GM13976 (cell line): ENCODE results near the gene SHE.

ENCODE experiments used
- DNase-seq: peaks from one replicate; pipeline ENCODE4 v3.0.0; 2012; ENCODE audit warnings: low spot score
- CTCF ChIP-seq: IDR thresholded peaks from 2 replicates; pipeline ENCODE4 v1.5.1; 2012; ENCODE audit warnings: borderline replicate concordance, mild to moderate bottlenecking; ENCODE audit not compliant: insufficient read depth; ENCODE audit errors: extremely low read depth, missing control alignments, control extremely low read depth
- in situ Hi-C: fragments of 300-500 bp; cut with MboI; formaldehyde crosslinking; loops from one replicate; pipeline ENCODE4 v1.12.0; 2022; ENCODE audit warnings: low sequenced_read_pairs, mixed read lengths, inconsistent platforms; ENCODE audit not compliant: unreplicated experiment

SHE gene

GRCh38 chr1:154466921-154467417, 35.2 kb downstream of the SHE start:
- peak; percentile 58 for DNase-seq
- TF ChIP-seq CTCF = peak; percentile 17
- in situ Hi-C loops = no loop called here

- DNase-seq = no peak
- in situ Hi-C loops = no loop called here
- no peak for TF ChIP-seq CTCF
Observed at GRCh38 chr1:154466206-154466605, 36.0 kb downstream of the SHE start.

DNA sequence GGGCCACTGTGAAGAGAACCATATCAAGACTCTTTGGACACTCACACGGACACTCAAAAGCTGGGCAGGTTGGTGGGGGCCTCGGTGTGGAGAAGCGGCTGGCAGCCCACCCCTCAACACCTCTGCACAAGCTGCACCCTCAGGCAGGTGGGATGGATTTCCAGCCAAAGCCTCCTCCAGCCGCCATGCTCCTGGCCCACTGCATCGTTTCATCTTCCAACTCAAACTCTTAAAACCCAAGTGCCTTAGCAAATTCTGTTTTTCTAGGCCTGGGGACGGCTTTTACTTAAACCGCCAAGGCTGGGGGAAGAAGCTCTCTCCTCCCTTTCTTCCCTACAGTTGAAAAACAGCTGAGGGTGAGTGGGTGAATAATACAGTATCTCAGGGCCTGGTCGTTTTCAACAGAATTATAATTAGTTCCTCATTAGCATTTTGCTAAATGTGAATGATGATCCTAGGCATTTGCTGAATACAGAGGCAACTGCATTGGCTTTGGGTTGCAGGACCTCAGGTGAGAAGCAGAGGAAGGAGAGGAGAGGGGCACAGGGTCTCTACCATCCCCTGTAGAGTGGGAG, 36.5 kb downstream of the SHE start:
- in situ Hi-C loops = no loop called here
- TF ChIP-seq CTCF = no peak
- DNase-seq = no peak

DNA sequence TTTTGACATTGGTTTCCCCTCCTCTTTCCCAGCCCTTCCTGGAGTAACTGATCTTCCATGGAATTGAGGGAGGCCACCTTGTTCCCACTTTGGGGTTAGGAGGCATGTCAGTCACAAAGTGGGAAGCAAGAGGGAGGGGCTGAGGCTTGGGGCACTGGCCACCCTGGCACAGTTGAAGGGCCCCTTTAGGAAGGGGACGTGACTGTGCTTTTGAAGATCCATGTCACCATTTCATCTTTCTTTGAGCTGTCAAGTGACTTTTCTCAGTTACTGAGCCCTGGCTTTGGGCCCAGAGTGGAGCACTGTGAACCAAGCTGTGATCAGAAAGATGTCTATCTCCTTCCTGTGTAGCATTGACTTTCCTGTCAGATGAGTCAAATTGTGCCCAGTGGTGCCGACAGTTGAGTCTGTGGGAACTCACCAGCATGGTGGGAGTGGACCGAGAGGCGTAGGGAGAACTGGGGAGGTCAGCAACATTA, 38.7 kb downstream of the SHE start:
- no peak for TF ChIP-seq CTCF
- DNase-seq = peak; percentile 58
- in situ Hi-C loops = no loop called here

GRCh38 chr1:154460695-154461260, 41.4 kb downstream of the SHE start:
- no peak for DNase-seq
- no peak for TF ChIP-seq CTCF
- in situ Hi-C loops = no loop called here

DNA sequence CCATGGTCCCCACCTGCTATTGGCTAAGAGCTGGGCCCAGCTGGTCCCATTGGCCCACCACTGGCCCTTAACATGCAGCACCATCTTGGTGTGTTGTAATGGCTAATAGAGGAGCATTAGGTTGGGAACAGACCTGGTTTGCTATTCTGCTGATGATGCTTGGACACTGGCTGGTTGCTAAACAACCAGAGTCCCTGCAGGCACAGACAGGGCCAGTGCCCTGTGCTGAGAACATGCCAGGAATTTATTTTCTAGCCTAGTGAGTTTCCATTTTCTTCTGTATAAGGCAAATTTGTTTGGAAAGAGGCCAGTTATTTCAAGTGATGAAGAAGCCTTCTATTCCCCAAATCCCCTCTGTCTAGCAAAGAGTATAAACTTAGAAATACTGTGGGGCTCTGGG, 43.1 kb downstream of the SHE start:
- in situ Hi-C loops = loop anchor here (10.0 kb wide), 1 partner anchor 54 kb away; the partner anchor contains the start of gene IL6R
- no peak for DNase-seq
- no peak for TF ChIP-seq CTCF
